Mesenchymal stem cell (in vitro differentiated cells and primary cell): ENCODE results near the gene SMIM26.

Experiments
- DNase-seq: peaks from one replicate; pipeline ENCODE4 v3.0.0-alpha.2; 2013
- H2AFZ ChIP-seq: one replicate; pipeline ENCODE4 v1.6.1; 2013; ENCODE audit warnings: low read depth, mild to moderate bottlenecking, control low read depth, inconsistent platforms, low read length, moderate library complexity
- H2AK5ac ChIP-seq: 2 replicates; pipeline ENCODE4 v1.6.1; 2013; ENCODE audit warnings: low read length, moderate library complexity, mild to moderate bottlenecking, inconsistent platforms; ENCODE audit not compliant: severe bottlenecking
- H2BK120ac ChIP-seq: one replicate; pipeline ENCODE4 v1.6.1; 2013; ENCODE audit warnings: low read depth, mild to moderate bottlenecking, inconsistent platforms, low read length, moderate library complexity
- H2BK12ac ChIP-seq, 2 experiments: one replicate each; pipeline ENCODE4 v1.6.1; 2013; ENCODE audit warnings: inconsistent platforms in 2 of 2, low read length in 2 of 2, mild to moderate bottlenecking in 2 of 2, moderate library complexity in 2 of 2, control low read depth in 1 of 2
- H2BK15ac ChIP-seq: one replicate; pipeline ENCODE4 v1.6.1; 2013; ENCODE audit warnings: mild to moderate bottlenecking, low read depth, inconsistent platforms; ENCODE audit not compliant: poor library complexity, severe bottlenecking
- H2BK5ac ChIP-seq: 2 replicates; pipeline ENCODE4 v1.6.1; 2013; ENCODE audit warnings: low read depth, mild to moderate bottlenecking, low read length, control low read depth, inconsistent platforms; ENCODE audit not compliant: poor library complexity, severe bottlenecking
- H3K14ac ChIP-seq, 2 experiments: one replicate each; pipeline ENCODE4 v1.6.1; 2013; ENCODE audit warnings: inconsistent platforms in 2 of 2, low read length in 2 of 2, control low read depth in 1 of 2, mild to moderate bottlenecking in 1 of 2, moderate library complexity in 1 of 2
- H3K18ac ChIP-seq, 2 experiments: one replicate each; pipeline ENCODE4 v1.6.1; 2013; ENCODE audit warnings: inconsistent platforms in 2 of 2, low read length in 2 of 2, control low read depth in 1 of 2, low read depth in 1 of 2, mild to moderate bottlenecking in 1 of 2
- H3K23ac ChIP-seq, 2 experiments: one replicate each; pipeline ENCODE4 v1.6.1; 2013; ENCODE audit warnings: inconsistent platforms in 2 of 2, low read length in 2 of 2, mild to moderate bottlenecking in 2 of 2, moderate library complexity in 2 of 2, control low read depth in 1 of 2
- H3K27ac ChIP-seq: 2 replicates; pipeline ENCODE4 v1.5.1; 2013; ENCODE audit warnings: mild to moderate bottlenecking, moderate library complexity, low read length, control low read depth, inconsistent platforms; ENCODE audit not compliant: poor library complexity, severe bottlenecking
- H3K27me3 ChIP-seq, 2 experiments: 2 replicates each; pipeline versions ENCODE4 v1.6.1 to v1.7.0; 2013; ENCODE audit warnings: low read length in 2 of 2, mild to moderate bottlenecking in 2 of 2, moderate library complexity in 2 of 2, control low read depth in 1 of 2, inconsistent platforms in 1 of 2; ENCODE audit not compliant: control insufficient read depth in 1 of 2, insufficient read depth in 1 of 2
- H3K36me3 ChIP-seq, 2 experiments: 2 replicates each; pipeline versions ENCODE4 v1.6.1 to v1.7.0; 2013; ENCODE audit warnings: low read length in 2 of 2, control low read depth in 1 of 2, inconsistent platforms in 1 of 2, low read depth in 1 of 2, mild to moderate bottlenecking in 1 of 2; ENCODE audit not compliant: insufficient read depth in 2 of 2, control insufficient read depth in 1 of 2
- H3K4ac ChIP-seq, 2 experiments: one replicate each; pipeline ENCODE4 v1.6.1; 2013; ENCODE audit warnings: inconsistent platforms in 2 of 2, low read length in 2 of 2, mild to moderate bottlenecking in 2 of 2, moderate library complexity in 2 of 2, control low read depth in 1 of 2, low read depth in 1 of 2
- H3K4me1 ChIP-seq: 2 replicates; pipeline ENCODE4 v1.6.1; 2013; ENCODE audit warnings: low read depth, low read length, control low read depth; ENCODE audit not compliant: control insufficient read depth, insufficient read depth
- H3K4me2 ChIP-seq: 2 replicates; pipeline ENCODE4 v1.6.1; 2013; ENCODE audit warnings: low read length, mild to moderate bottlenecking, inconsistent platforms; ENCODE audit not compliant: poor library complexity, severe bottlenecking
- H3K4me3 ChIP-seq, 2 experiments: 2 replicates each; pipeline versions ENCODE4 v1.5.1 to v1.7.0; 2013; ENCODE audit warnings: low read length in 2 of 2, mild to moderate bottlenecking in 2 of 2, control low read depth in 1 of 2, low read depth in 1 of 2; ENCODE audit not compliant: insufficient read depth in 1 of 2
- H3K79me1 ChIP-seq: replicated peaks from 2 replicates; pipeline ENCODE4 v1.6.1; 2013; ENCODE audit warnings: mild to moderate bottlenecking, control low read depth, low read length, inconsistent platforms; ENCODE audit not compliant: poor library complexity, severe bottlenecking
- H3K9ac ChIP-seq: 2 replicates; pipeline ENCODE4 v1.7.0; 2013; ENCODE audit warnings: mild to moderate bottlenecking, low read length, moderate library complexity
- H3K9me3 ChIP-seq: 2 replicates; pipeline ENCODE4 v1.7.0; 2013; ENCODE audit warnings: mild to moderate bottlenecking, low read length; ENCODE audit not compliant: control insufficient read depth
- H4K8ac ChIP-seq: one replicate; pipeline ENCODE4 v1.6.1; 2013; ENCODE audit warnings: inconsistent platforms, mild to moderate bottlenecking, low read length, moderate library complexity
- H4K91ac ChIP-seq: one replicate; pipeline ENCODE4 v1.6.1; 2013; ENCODE audit warnings: mild to moderate bottlenecking, low read length, inconsistent platforms
- WGBS: methylation state at CpG from one replicate; pipeline ENCODE4 v1.1.7; 2013; ENCODE audit warnings: mixed read lengths; 5-methylcytosine and 5-hydroxymethylcytosine counted together

The SMIM26 gene

GRCh38 chr20:18548465-18548864, 18.8 kb upstream of the SMIM26 start:
- Histone ChIP-seq H2BK120ac (no peak overlapping the region), H3K9me3 (no peaks in the 10 kb centered on the region), H3K36me3 (peaks cover 32 to 82% of the 10 kb centered on the region in 2 experiments), H3K14ac (no peak overlapping the region), H3K4me1 (peaks cover 5% of the 10 kb centered on the region), H3K4ac (no peak overlapping the region), H3K27ac (no peak overlapping the region), H2BK15ac (no peak overlapping the region), H3K23ac (no peak overlapping the region), H3K27me3 (no peaks in the 10 kb centered on the region), H2AFZ (no peak overlapping the region), H3K18ac (no peak overlapping the region), H2AK5ac (no peak overlapping the region), H4K91ac (no peak overlapping the region), H3K9ac (no peak overlapping the region), H2BK12ac (no peak overlapping the region), H3K79me1 (peaks cover 14% of the 10 kb centered on the region), H3K4me3 (no peak overlapping the region), H3K4me2 (no peak overlapping the region), H4K8ac (no peak overlapping the region), H2BK5ac (no peak overlapping the region)
- WGBS = 99% methylated on average over 3 of the region's 3 CpGs
- DNase-seq = no peak

- no peak overlapping the region for H2AFZ ChIP-seq
- no peak overlapping the region for H3K4me2 ChIP-seq
- no peak overlapping the region for H2BK5ac ChIP-seq
- no peak overlapping the region for H2AK5ac ChIP-seq
- peaks cover 34 to 72% of the 10 kb centered on the region in 2 experiments for H3K36me3 ChIP-seq
- H3K14ac ChIP-seq = no peak overlapping the region
- no peaks in the 10 kb centered on the region for H3K27me3 ChIP-seq
- H3K27ac ChIP-seq = no peak overlapping the region
- WGBS = 94% methylated on average over 6 of the region's 8 CpGs
- no peaks in the 10 kb centered on the region for H3K9me3 ChIP-seq
- H3K4me3 ChIP-seq = no peak overlapping the region
- no peak overlapping the region for H4K91ac ChIP-seq
- H3K9ac ChIP-seq = no peak overlapping the region
- H3K23ac ChIP-seq = no peak overlapping the region
- no peak overlapping the region for H3K18ac ChIP-seq
- H3K79me1 ChIP-seq = peaks cover 8% of the 10 kb centered on the region
- H3K4me1 ChIP-seq = no peaks in the 10 kb centered on the region
- H3K4ac ChIP-seq = no peak overlapping the region
- H2BK120ac ChIP-seq = no peak overlapping the region
- no peak for DNase-seq
- no peak overlapping the region for H2BK12ac ChIP-seq
- no peak overlapping the region for H2BK15ac ChIP-seq
- no peak overlapping the region for H4K8ac ChIP-seq
Measured at GRCh38 chr20:18553746-18554145, 13.5 kb upstream of the SMIM26 start.

GRCh38 chr20:18567739-18568091, 483 bp downstream of the SMIM26 start:
- peaks cover 4% of the 10 kb centered on the region for H3K4me1 ChIP-seq
- H3K14ac ChIP-seq = no peak overlapping the region
- peaks cover 16 to 28% of the 10 kb centered on the region in 2 experiments for H3K36me3 ChIP-seq
- H3K9me3 ChIP-seq = no peaks in the 10 kb centered on the region
- H3K27me3 ChIP-seq = no peaks in the 10 kb centered on the region
- no peak overlapping the region for H2BK15ac ChIP-seq
- peak overlapping the region; percentile 99 for H3K9ac ChIP-seq
- no peak overlapping the region for H4K91ac ChIP-seq
- no peak overlapping the region for H3K23ac ChIP-seq
- no peak overlapping the region for H2AFZ ChIP-seq
- H3K4me3 ChIP-seq = peak overlapping the region; percentile 70 to 94
- H4K8ac ChIP-seq = no peak overlapping the region
- H3K27ac ChIP-seq = peak overlapping the region; percentile 85
- peak overlapping the region; percentile 53 for H3K4me2 ChIP-seq
- H3K18ac ChIP-seq = no peak overlapping the region
- 13% methylated on average over 6 of the region's 6 CpGs for WGBS
- peaks cover 8% of the 10 kb centered on the region for H3K79me1 ChIP-seq
- no peak overlapping the region for H2AK5ac ChIP-seq
- H2BK12ac ChIP-seq = no peak overlapping the region
- no peak overlapping the region for H2BK120ac ChIP-seq
- no peak for DNase-seq
- no peak overlapping the region for H2BK5ac ChIP-seq
- no peak overlapping the region for H3K4ac ChIP-seq

DNA sequence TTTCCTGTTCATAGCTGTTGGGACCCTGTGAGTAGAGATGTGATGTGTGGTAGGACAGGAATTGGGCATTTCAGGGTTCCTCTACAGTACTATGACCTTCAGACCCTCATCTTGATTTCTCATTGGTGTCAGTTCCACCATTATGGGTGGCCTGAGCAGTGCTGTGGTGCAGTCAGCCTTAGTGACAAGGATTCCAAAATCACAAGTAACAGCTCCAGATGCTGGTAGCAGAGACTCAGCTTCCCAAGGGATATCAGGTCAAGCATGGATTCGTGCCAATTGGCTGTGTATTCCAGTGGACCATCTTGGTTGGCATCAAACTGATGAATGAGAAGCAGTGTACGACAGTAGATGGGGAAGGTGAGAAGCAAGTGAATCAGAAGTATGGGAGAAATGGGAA, 3.8 kb downstream of the SMIM26 start:
- Histone ChIP-seq H3K18ac (no peak overlapping the region), H2AFZ (no peak overlapping the region), H3K4ac (no peak overlapping the region), H2BK120ac (no peak overlapping the region), H3K79me1 (peaks cover 10% of the 10 kb centered on the region), H2BK12ac (no peak overlapping the region), H3K4me2 (no peak overlapping the region), H2BK5ac (no peak overlapping the region), H4K91ac (no peak overlapping the region), H3K9ac (no peak overlapping the region), H3K36me3 (peaks cover 14 to 25% of the 10 kb centered on the region in 2 experiments), H3K27me3 (no peaks in the 10 kb centered on the region), H3K27ac (no peak overlapping the region), H4K8ac (no peak overlapping the region), H3K4me3 (no peak overlapping the region), H2BK15ac (no peak overlapping the region), H3K9me3 (no peaks in the 10 kb centered on the region), H3K23ac (no peak overlapping the region), H3K4me1 (peaks cover 4% of the 10 kb centered on the region), H3K14ac (no peak overlapping the region), H2AK5ac (no peak overlapping the region)
- DNase-seq = no peak
- WGBS = 96% methylated on average over 2 of the region's 2 CpGs
